HCT116 (cell line): ENCODE data around the gene LPAR1. TPM values are rescaled to one million over a fixed set of nuclear protein-coding genes. Genes with fewer than 3 reads are reported as not detected.

Experiments
- ATAC-seq: fragments of 200-7000 bp; cut with Tn5 transposase; 2 replicates; pipeline ENCODE4 v1.9.1; 2020; ENCODE audit warnings: mild to moderate bottlenecking, moderate library complexity
- BruUV-seq: library from RNA; stranded (reverse); fragments of 400-500 nt; replicated peaks from 2 replicates; lab custom pipeline; 2021; lab: Mats Ljungman, UMichigan
- CTCF ChIA-PET: fragments of 300-600 bp; sonication (Branson Sonifier 250); formaldehyde crosslinking; loops from one replicate; lab custom pipeline; 2021; ENCODE audit warnings: antibody characterized with exemption; lab: Charles Lee
- POLR2A ChIA-PET: fragments of 300-600, 350-600 bp; sonication (Branson Sonifier 250); formaldehyde crosslinking; loops from one replicate; lab custom pipeline; 2021; ENCODE audit warnings: antibody characterized with exemption; lab: Charles Lee
- RAD21 ChIA-PET, 2 experiments: fragments of 300-600 bp; sonication (Branson Sonifier 250); formaldehyde crosslinking; loops; one replicate each; lab custom pipeline; 2023; ENCODE audit warnings: low total read pairs in 2 of 2; ENCODE audit not compliant: uncharacterized antibody in 2 of 2, unreplicated experiment in 2 of 2, low non-redundant PET in 1 of 2; lab: Charles Lee
- DNase-seq: peaks from one replicate; pipeline ENCODE4 v3.0.0-alpha.2; 2010; ENCODE audit warnings: low read depth, low spot score
- H2AFZ ChIP-seq: fragments of 200-600 bp; shearing (Covaris generic), sonication (generic); 2 replicates; pipeline ENCODE4 v1.6.1; 2017; ENCODE audit warnings: low read depth, mixed run types, mixed read lengths, antibody characterized with exemption, low read length; ENCODE audit not compliant: poor library complexity, severe bottlenecking
- H3K27ac ChIP-seq: 2 replicates; pipeline ENCODE4 v1.5.1; 2012; ENCODE audit warnings: low read depth, low read length
- H3K27me3 ChIP-seq: fragments of 200-600 bp; sonication (generic); 2 replicates; pipeline ENCODE4 v1.6.1; 2016; ENCODE audit warnings: mixed run types, low read length, mixed read lengths; ENCODE audit not compliant: insufficient read depth
- H3K36me3 ChIP-seq, 2 experiments: fragments of 200-500 bp in 1 of 2; fragments of 200-600 bp in 1 of 2; sonication (Bioruptor generic) in 1 of 2; sonication (generic) in 1 of 2; 2 replicates each; pipeline versions ENCODE4 v1.5.1 to v1.6.1; 2014 to 2016; ENCODE audit warnings: low read length in 2 of 2, inconsistent platforms in 1 of 2, mixed read lengths in 1 of 2, mixed run types in 1 of 2; ENCODE audit not compliant: insufficient read depth in 2 of 2, control insufficient read depth in 1 of 2
- H3K4me1 ChIP-seq, 2 experiments: fragments of 200-600 bp in 1 of 2; sonication (generic) in 1 of 2; 2 replicates each; pipeline versions ENCODE4 v1.5.1 to v1.6.1; 2012 to 2017; ENCODE audit warnings: low read length in 2 of 2, inconsistent platforms in 1 of 2, mild to moderate bottlenecking in 1 of 2, mixed read lengths in 1 of 2, mixed run types in 1 of 2, moderate library complexity in 1 of 2; ENCODE audit not compliant: insufficient read depth in 2 of 2, control insufficient read depth in 1 of 2
- H3K4me2 ChIP-seq: fragments of 200-600 bp; sonication (generic); 2 replicates; pipeline ENCODE4 v1.6.1; 2017; ENCODE audit warnings: mixed run types, low read length, mixed read lengths
- H3K4me3 ChIP-seq, 2 experiments: fragments of 200-600 bp in 1 of 2; sonication (generic) in 1 of 2; replicated peaks in 1 of 2; 2 replicates each; pipeline ENCODE4 v1.5.1; 2011 to 2016; ENCODE audit warnings: low read length in 2 of 2, control low read depth in 1 of 2, low read depth in 1 of 2, mild to moderate bottlenecking in 1 of 2, mixed read lengths in 1 of 2, mixed run types in 1 of 2
- H3K79me2 ChIP-seq: fragments of 200-600 bp; sonication (generic); 2 replicates; pipeline ENCODE4 v1.6.1; 2017; ENCODE audit warnings: mild to moderate bottlenecking, mixed run types, low read length, moderate library complexity, mixed read lengths; ENCODE audit not compliant: insufficient read depth
- H3K9ac ChIP-seq: fragments of 200-600 bp; sonication (generic); 2 replicates; pipeline ENCODE4 v1.6.1; 2016; ENCODE audit warnings: low read length, mixed read lengths
- H3K9me2 ChIP-seq: fragments of 200-600 bp; sonication (generic), shearing (Covaris generic); 2 replicates; pipeline ENCODE4 v1.6.1; 2017; ENCODE audit warnings: mixed run types, mild to moderate bottlenecking, moderate library complexity; ENCODE audit not compliant: insufficient read depth
- H3K9me3 ChIP-seq, 2 experiments: fragments of 200-500 bp in 1 of 2; fragments of 200-600 bp in 1 of 2; sonication (Bioruptor generic) in 1 of 2; sonication (generic) in 1 of 2; 2 replicates each; pipeline ENCODE4 v1.6.1; 2014 to 2017; ENCODE audit warnings: low read length in 2 of 2, mixed read lengths in 2 of 2, inconsistent platforms in 1 of 2, low read depth in 1 of 2, mild to moderate bottlenecking in 1 of 2, mixed run types in 1 of 2, moderate library complexity in 1 of 2; ENCODE audit not compliant: control insufficient read depth in 1 of 2, insufficient read depth in 1 of 2
- H4K20me1 ChIP-seq: fragments of 200-600 bp; sonication (generic), shearing (Covaris generic); 2 replicates; pipeline ENCODE4 v1.6.1; 2017; ENCODE audit warnings: mixed run types, mild to moderate bottlenecking, moderate library complexity; ENCODE audit not compliant: insufficient read depth
- ATF3 ChIP-seq: IDR thresholded peaks from 2 replicates; pipeline ENCODE4 v1.6.1; 2012
- CTCF ChIP-seq, 3 experiments: fragments of 200-600 bp in 1 of 3; sonication (generic) in 1 of 3; IDR thresholded peaks in 2 of 3; conservative IDR thresholded peaks in 1 of 3; 2 replicates each; pipeline ENCODE4 v1.5.1; 2012 to 2017; ENCODE audit warnings: low read depth in 2 of 3, low read length in 2 of 3, antibody characterized with exemption in 1 of 3, borderline replicate concordance in 1 of 3, control low read depth in 1 of 3, mild to moderate bottlenecking in 1 of 3, mixed read lengths in 1 of 3, mixed run types in 1 of 3, moderate library complexity in 1 of 3; ENCODE audit not compliant: insufficient read depth in 1 of 3
- EGR1 ChIP-seq: IDR thresholded peaks from 2 replicates; pipeline ENCODE4 v1.6.1; 2012; ENCODE audit warnings: low read depth
- ELF1 ChIP-seq: IDR thresholded peaks from 2 replicates; pipeline ENCODE4 v1.6.1; 2012; ENCODE audit warnings: low read depth, borderline replicate concordance
- EZH2 ChIP-seq: fragments of 200-600 bp; sonication (generic); IDR thresholded peaks from 2 replicates; pipeline ENCODE4 v1.6.1; 2017; ENCODE audit warnings: antibody characterized with exemption, mixed run types
- EZH2phosphoT487 ChIP-seq: fragments of 200-600 bp; IDR thresholded peaks from 2 replicates; pipeline ENCODE4 v1.6.1; 2018; ENCODE audit warnings: antibody characterized with exemption, borderline replicate concordance
- POLR2A ChIP-seq: IDR thresholded peaks from 2 replicates; pipeline ENCODE4 v1.7.0; 2011; ENCODE audit warnings: borderline replicate concordance; ENCODE audit not compliant: insufficient read depth, insufficient read length; ENCODE audit errors: extremely low read depth
- SIN3A ChIP-seq: IDR thresholded peaks from 2 replicates; pipeline ENCODE4 v1.6.1; 2012; ENCODE audit warnings: low read depth
- TCF7L2 ChIP-seq: IDR thresholded peaks from 2 replicates; pipeline ENCODE4 v1.7.0; 2011; ENCODE audit warnings: borderline replicate concordance, inconsistent platforms; ENCODE audit not compliant: insufficient read depth, insufficient read length; ENCODE audit errors: extremely low read depth
- YY1 ChIP-seq: IDR thresholded peaks from 2 replicates; pipeline ENCODE4 v1.6.1; 2011; ENCODE audit warnings: low read length, low read depth, moderate library complexity, mild to moderate bottlenecking; ENCODE audit not compliant: insufficient replicate concordance; ENCODE audit errors: extremely low read depth
- ZNF274 ChIP-seq: fragments of 200-500 bp; sonication (Bioruptor generic); IDR thresholded peaks from 2 replicates; pipeline ENCODE4 v1.6.1; 2014; ENCODE audit warnings: mild to moderate bottlenecking, low read depth, low read length, inconsistent platforms
- intact Hi-C: fragments of 100-400 bp; cut with micrococcal nuclease; formaldehyde crosslinking; loops from 2 replicates; pipeline ENCODE4 v1.10.0; 2022
- total RNA-seq: library from RNA; stranded (reverse); gene quantifications from one replicate; pipeline ENCODE4 v1.2.1, GENCODE V29; 2021; ENCODE audit not compliant: unreplicated experiment

The LPAR1 gene
- total RNA-seq, 1 experiment from 2014 or later, result 7.4 TPM

DNA sequence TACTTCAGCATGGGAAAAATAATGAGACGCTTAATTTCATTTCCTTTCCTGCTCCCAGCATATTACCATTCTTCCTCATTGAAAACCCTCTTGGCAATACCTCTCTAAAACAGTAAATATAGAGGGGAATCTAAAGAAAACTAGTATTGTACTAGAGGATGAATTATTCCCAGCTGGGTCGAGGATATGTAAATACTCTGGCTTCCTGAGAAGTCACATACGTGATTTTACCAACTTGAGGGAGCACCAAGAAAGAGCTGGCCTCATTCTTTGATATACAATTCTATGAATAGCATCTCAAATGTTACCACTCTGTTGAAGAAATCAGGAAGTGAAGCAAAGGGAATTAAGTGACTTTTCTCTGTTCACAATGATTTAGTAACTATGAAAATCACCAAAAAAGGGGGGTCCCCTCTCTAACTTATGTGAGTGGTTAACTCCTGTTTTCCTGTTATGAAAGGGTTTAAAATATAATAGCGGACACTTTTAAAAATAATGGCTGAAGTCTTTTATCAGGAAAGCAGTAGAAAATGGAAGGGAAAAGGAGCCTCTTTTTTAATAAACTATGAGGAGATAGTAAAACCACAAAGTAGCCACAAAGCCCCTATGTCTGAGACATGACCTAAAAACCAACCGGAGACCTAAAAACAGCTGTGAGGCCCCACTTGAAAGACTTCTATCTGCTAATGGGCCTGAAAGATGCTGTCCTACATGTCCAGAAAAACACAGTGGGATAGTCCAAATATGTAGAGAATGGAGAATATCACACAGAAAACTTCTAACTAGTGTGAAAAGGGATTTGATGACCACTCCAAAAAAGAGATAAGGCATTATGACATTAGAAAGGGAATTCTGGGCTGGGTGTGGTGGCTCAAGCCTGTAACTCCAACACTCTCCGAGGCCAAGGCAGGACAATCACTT is 42.6 kb downstream of the LPAR1 start:
- no peak overlapping the region for H3K4me2 ChIP-seq
- ATAC-seq (no peak), DNase-seq (no peak)
- H3K9ac ChIP-seq, result no peak overlapping the region
- H4K20me1 ChIP-seq, result no peaks in the 10 kb centered on the region
- no peaks in the 10 kb centered on the region for H3K27me3 ChIP-seq
- H3K36me3 ChIP-seq, result no peaks in the 10 kb centered on the region
- H3K9me3 ChIP-seq, result no peaks in the 10 kb centered on the region
- POLR2A ChIA-PET, result no interaction called here
- H3K9me2 ChIP-seq, result no peaks in the 10 kb centered on the region
- H3K27ac ChIP-seq, result no peak overlapping the region
- H2AFZ ChIP-seq, result no peak overlapping the region
- RAD21 ChIA-PET, result no interaction called here
- no peak overlapping the region for H3K4me3 ChIP-seq
- no TSS peak for BruUV-seq
- CTCF ChIA-PET, result no interaction called here
- H3K79me2 ChIP-seq, result no peaks in the 10 kb centered on the region
- no peak for TF ChIP-seq TCF7L2
- TF ChIP-seq EZH2, result no peak
- no peak for TF ChIP-seq POLR2A
- no peak for TF ChIP-seq ATF3
- no peak for TF ChIP-seq CTCF (IDR thresholded peaks at IDR 0.05 in 2 of 3, conservative IDR thresholded peaks at IDR 0.05 in 1 of 3; ENCODE audit: borderline replicate concordance in 1 of 3, insufficient read depth in 1 of 3, low read depth in 2 of 3, low read length in 2 of 3)
- no peak for TF ChIP-seq ZNF274
- TF ChIP-seq ELF1, result no peak
- TF ChIP-seq YY1, result no peak
- TF ChIP-seq EZH2phosphoT487, result no peak
- TF ChIP-seq SIN3A, result no peak
- no peak for TF ChIP-seq EGR1
- H3K4me1 ChIP-seq, result no peaks in the 10 kb centered on the region
- intact Hi-C loops, result no loop called here
